ENCODE measurements around the gene TBL1XR1.

TBL1XR1 gene

GRCh38 chr3:177126015-177126773 lies 71.1 kb downstream of the TBL1XR1 start:
- TF ChIP-seq EGR1 (IDR thresholded peaks at IDR 0.05) = no peak
- no peak for TF ChIP-seq TAF1 (IDR thresholded peaks at IDR 0.05; ENCODE audit: low read depth)
- no peak for TF ChIP-seq YY1 (IDR thresholded peaks at IDR 0.05; ENCODE audit: low read depth)
- no peak for TF ChIP-seq RAD21 (IDR thresholded peaks at IDR 0.05; ENCODE audit: low read depth)
- TF ChIP-seq EP300 (IDR thresholded peaks at IDR 0.05; ENCODE audit: borderline replicate concordance) = no peak
- no peak for TF ChIP-seq CREB1 (IDR thresholded peaks at IDR 0.05; ENCODE audit: low read depth)
- no peak for TF ChIP-seq ZBTB7A (IDR thresholded peaks at IDR 0.05; ENCODE audit: low read depth)
- no peak for TF ChIP-seq CEBPB (IDR thresholded peaks at IDR 0.05)
- TF ChIP-seq, protein P1, sequence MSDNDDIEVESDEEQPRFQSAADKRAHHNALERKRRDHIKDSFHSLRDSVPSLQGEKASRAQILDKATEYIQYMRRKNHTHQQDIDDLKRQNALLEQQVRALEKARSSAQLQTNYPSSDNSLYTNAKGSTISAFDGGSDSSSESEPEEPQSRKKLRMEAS (IDR thresholded peaks at IDR 0.05) = no peak
- no peak for TF ChIP-seq NFIC (IDR thresholded peaks at IDR 0.05)
- no peak for TF ChIP-seq FOXM1 (IDR thresholded peaks at IDR 0.05; ENCODE audit: borderline replicate concordance, low read depth)
- TF ChIP-seq, protein P2, sequence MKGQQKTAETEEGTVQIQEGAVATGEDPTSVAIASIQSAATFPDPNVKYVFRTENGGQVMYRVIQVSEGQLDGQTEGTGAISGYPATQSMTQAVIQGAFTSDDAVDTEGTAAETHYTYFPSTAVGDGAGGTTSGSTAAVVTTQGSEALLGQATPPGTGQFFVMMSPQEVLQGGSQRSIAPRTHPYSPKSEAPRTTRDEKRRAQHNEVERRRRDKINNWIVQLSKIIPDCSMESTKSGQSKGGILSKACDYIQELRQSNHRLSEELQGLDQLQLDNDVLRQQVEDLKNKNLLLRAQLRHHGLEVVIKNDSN (IDR thresholded peaks at IDR 0.05) = no peak
- TF ChIP-seq TEAD4 (IDR thresholded peaks at IDR 0.05) = no peak
- TF ChIP-seq TCF12 (IDR thresholded peaks at IDR 0.05; ENCODE audit: low read depth) = no peak
- TF ChIP-seq, protein P3, sequence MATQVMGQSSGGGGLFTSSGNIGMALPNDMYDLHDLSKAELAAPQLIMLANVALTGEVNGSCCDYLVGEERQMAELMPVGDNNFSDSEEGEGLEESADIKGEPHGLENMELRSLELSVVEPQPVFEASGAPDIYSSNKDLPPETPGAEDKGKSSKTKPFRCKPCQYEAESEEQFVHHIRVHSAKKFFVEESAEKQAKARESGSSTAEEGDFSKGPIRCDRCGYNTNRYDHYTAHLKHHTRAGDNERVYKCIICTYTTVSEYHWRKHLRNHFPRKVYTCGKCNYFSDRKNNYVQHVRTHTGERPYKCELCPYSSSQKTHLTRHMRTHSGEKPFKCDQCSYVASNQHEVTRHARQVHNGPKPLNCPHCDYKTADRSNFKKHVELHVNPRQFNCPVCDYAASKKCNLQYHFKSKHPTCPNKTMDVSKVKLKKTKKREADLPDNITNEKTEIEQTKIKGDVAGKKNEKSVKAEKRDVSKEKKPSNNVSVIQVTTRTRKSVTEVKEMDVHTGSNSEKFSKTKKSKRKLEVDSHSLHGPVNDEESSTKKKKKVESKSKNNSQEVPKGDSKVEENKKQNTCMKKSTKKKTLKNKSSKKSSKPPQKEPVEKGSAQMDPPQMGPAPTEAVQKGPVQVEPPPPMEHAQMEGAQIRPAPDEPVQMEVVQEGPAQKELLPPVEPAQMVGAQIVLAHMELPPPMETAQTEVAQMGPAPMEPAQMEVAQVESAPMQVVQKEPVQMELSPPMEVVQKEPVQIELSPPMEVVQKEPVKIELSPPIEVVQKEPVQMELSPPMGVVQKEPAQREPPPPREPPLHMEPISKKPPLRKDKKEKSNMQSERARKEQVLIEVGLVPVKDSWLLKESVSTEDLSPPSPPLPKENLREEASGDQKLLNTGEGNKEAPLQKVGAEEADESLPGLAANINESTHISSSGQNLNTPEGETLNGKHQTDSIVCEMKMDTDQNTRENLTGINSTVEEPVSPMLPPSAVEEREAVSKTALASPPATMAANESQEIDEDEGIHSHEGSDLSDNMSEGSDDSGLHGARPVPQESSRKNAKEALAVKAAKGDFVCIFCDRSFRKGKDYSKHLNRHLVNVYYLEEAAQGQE (IDR thresholded peaks at IDR 0.05; ENCODE audit: low read depth) = no peak

DNA sequence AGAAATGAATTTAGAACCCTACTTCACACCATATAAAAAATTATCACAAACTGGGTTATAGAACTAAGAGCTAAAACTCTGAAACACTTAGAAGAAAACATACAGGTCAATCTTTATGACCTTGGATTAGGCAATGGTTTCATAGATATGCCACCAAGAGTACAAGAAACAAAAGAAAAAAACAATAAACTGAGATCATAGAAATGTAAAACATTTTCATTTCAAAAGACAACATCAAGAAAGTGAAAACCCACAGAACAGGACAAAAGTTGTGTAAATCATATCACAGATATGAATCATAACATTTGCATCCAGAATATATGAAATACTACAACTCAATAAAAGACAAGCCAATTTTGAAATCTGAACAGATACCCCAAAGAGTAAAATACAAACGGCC lies 72.4 kb downstream of the TBL1XR1 start:
- TF ChIP-seq, protein P1 (IDR thresholded peaks at IDR 0.05) = no peak

GRCh38 chr3:177123822-177124221 lies 73.5 kb downstream of the TBL1XR1 start:
- TF ChIP-seq NFIC (IDR thresholded peaks at IDR 0.05) (no peak), CREB1 (IDR thresholded peaks at IDR 0.05; ENCODE audit: low read depth) (no peak), EP300 (IDR thresholded peaks at IDR 0.05; ENCODE audit: borderline replicate concordance) (no peak), YY1 (IDR thresholded peaks at IDR 0.05; ENCODE audit: low read depth) (no peak), EGR1 (IDR thresholded peaks at IDR 0.05) (no peak), TAF1 (IDR thresholded peaks at IDR 0.05; ENCODE audit: low read depth) (no peak), TEAD4 (IDR thresholded peaks at IDR 0.05) (no peak)

DNA sequence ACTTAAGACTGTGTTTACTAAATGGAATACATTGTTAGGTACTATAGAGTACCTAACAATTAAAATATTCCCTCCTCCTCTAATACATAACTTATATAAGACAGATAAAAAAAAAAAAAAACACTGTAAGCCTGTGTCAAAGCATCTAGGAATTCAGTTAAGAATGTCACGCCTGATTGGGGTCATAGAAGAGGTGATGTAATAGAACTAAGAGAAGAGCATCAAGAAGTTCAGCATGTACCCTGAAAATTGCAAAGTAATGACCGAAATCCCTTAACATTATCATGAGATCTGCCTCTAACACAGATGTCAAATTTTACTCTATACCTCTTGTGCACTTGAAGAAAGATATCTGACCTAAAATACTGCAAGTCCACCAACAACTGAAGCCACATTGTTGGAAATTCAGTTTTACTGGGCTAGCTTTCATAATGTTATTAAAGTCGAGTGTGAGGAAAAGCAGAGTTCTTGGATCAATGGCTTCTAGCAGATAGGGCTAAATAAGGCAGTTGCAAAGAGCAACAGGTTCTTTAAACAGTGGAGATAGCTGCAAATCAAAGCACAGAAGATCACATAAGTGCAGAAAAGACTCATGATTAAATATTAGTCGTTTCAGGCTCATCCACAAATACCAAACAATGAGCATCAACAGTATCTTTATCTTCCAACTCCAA lies 75.0 kb downstream of the TBL1XR1 start:
- no peak for TF ChIP-seq CEBPB (IDR thresholded peaks at IDR 0.05)

GRCh38 chr3:177119829-177120228 lies 77.5 kb downstream of the TBL1XR1 start:
- TF ChIP-seq, protein P1 (IDR thresholded peaks at IDR 0.05) = no peak
- no peak for TF ChIP-seq CEBPB (IDR thresholded peaks at IDR 0.05)
- TF ChIP-seq, protein P3 (IDR thresholded peaks at IDR 0.05; ENCODE audit: low read depth) = no peak
- TF ChIP-seq RAD21 (IDR thresholded peaks at IDR 0.05; ENCODE audit: low read depth) = no peak
- no peak for TF ChIP-seq EGR1 (IDR thresholded peaks at IDR 0.05)
- no peak for TF ChIP-seq YY1 (IDR thresholded peaks at IDR 0.05; ENCODE audit: low read depth)
- TF ChIP-seq CREB1 (IDR thresholded peaks at IDR 0.05; ENCODE audit: low read depth) = no peak
- no peak for TF ChIP-seq EP300 (IDR thresholded peaks at IDR 0.05; ENCODE audit: borderline replicate concordance)
- TF ChIP-seq TAF1 (IDR thresholded peaks at IDR 0.05; ENCODE audit: low read depth) = no peak
- no peak for TF ChIP-seq FOXM1 (IDR thresholded peaks at IDR 0.05; ENCODE audit: borderline replicate concordance, low read depth)
- TF ChIP-seq TEAD4 (IDR thresholded peaks at IDR 0.05) = no peak
- no peak for TF ChIP-seq TCF12 (IDR thresholded peaks at IDR 0.05; ENCODE audit: low read depth)

DNA sequence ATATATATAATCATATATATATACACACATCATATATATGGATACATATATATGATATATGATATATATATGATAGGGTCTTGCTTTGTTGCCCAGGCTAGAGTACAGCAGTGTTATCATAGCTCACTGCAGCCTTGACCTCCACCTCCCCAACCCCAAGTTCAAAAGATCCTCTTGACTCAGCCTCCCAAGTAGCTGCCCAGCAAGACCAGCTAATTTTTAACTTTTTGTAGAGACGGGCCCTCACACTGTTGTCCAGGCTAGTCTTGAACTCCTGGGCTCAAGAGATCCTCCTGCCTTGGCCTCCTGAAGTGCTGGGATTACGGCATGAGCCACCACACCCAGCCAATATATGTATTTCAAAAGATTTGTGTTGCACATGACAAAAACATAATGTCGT lies 83.0 kb downstream of the TBL1XR1 start:
- TF ChIP-seq TEAD4 (IDR thresholded peaks at IDR 0.05) = no peak
- TF ChIP-seq FOXM1 (IDR thresholded peaks at IDR 0.05; ENCODE audit: borderline replicate concordance, low read depth) = no peak
- TF ChIP-seq RAD21 (IDR thresholded peaks at IDR 0.05; ENCODE audit: low read depth) = no peak
- no peak for TF ChIP-seq YY1 (IDR thresholded peaks at IDR 0.05; ENCODE audit: low read depth)
- TF ChIP-seq TCF12 (IDR thresholded peaks at IDR 0.05; ENCODE audit: low read depth) = no peak
- TF ChIP-seq, protein P1 (IDR thresholded peaks at IDR 0.05) = no peak
- TF ChIP-seq CEBPB (IDR thresholded peaks at IDR 0.05) = no peak
- TF ChIP-seq, protein P3 (IDR thresholded peaks at IDR 0.05; ENCODE audit: low read depth) = no peak
- no peak for TF ChIP-seq EP300 (IDR thresholded peaks at IDR 0.05; ENCODE audit: borderline replicate concordance)
- TF ChIP-seq, protein P2 (IDR thresholded peaks at IDR 0.05) = no peak
- TF ChIP-seq ZBTB7A (IDR thresholded peaks at IDR 0.05; ENCODE audit: low read depth) = no peak
- no peak for TF ChIP-seq EGR1 (IDR thresholded peaks at IDR 0.05)
- no peak for TF ChIP-seq NFIC (IDR thresholded peaks at IDR 0.05)
- no peak for TF ChIP-seq TAF1 (IDR thresholded peaks at IDR 0.05; ENCODE audit: low read depth)
- TF ChIP-seq CREB1 (IDR thresholded peaks at IDR 0.05; ENCODE audit: low read depth) = no peak

Measured in Ishikawa (cell line).